ENCODE results near the gene CNTN1.

The CNTN1 gene

DNA sequence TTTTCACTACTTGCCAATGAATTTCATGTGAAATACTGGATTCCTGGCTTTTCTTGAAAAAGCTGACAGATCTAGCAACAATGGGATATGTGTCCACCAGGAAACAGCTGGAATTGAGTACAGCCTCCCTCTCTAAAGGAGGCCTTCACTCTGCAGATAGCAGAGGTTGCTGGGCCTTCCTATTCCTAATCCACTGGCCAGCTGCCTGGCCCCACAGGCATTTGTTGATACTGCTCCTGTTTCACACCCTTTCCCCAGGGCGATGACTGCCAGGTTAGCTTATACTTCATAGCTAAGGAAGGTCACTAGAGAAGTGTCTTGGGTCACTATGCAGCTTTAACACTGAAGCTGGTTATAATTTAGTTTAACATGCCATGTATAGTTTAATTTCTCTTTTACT, 408.3 kb downstream of the CNTN1 start:
- DNase-seq (ENCODE audit: extremely low read depth in 1 of 2, low read depth in 1 of 2): no peak

DNA sequence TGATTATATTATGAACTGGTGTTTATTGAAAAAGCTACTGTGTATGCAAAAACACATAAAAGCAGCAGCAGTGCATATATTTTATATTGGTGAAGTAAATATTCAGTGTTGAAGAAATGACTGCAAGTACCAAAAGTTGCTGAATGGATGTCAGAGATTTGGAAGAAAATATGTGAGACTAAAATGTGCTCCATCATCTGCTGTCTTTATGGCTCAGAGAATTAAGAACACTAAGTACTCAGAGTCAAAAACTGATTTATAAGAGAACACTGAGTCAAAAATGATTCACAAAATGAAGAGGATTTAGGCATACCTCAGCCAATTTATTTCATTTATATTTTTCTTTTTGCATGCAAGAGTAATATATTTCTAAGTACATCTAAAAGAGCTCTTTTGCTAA, 409.6 kb downstream of the CNTN1 start:
- no peak for DNase-seq (ENCODE audit: extremely low read depth in 1 of 2, low read depth in 1 of 2)

DNA sequence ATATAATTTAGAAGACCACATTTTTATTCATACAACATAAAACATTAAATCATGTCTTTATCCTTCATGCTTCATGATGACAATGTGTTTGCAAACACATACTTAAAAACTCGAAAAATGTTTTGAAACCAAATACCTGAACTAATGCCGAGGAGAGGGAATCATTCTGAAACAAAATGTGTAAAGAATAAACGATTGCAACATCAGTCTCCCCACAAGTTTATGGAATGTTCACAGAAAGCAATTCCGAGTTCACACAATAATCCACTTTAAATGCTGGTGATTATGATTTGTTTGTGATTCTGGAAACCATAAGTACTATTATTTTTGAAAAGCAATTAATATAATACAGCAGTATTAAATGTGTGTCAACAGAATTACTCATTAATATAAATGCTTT, 411.4 kb downstream of the CNTN1 start:
- no peak for DNase-seq (ENCODE audit: extremely low read depth in 1 of 2, low read depth in 1 of 2)

DNA sequence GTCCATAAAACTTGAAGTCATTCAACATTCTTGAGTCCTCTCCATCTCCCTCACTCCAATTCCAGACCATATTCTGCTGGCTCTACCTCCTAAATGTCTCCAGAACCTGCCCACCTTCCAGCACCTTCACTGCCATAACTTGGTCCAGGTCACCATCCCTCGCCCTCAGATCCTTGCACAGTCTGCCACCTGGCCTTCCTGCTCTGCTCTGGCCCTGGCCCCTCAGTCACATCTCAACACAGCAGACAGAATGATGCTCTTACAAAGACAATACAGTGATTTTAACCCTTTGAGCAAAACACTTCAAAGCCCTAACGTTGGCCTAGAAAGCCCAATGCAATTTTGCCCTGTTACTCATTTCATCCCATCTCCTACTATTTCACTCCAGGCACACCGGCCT, 414.1 kb downstream of the CNTN1 start:
- no peak for DNase-seq (ENCODE audit: extremely low read depth in 1 of 2, low read depth in 1 of 2)

DNA sequence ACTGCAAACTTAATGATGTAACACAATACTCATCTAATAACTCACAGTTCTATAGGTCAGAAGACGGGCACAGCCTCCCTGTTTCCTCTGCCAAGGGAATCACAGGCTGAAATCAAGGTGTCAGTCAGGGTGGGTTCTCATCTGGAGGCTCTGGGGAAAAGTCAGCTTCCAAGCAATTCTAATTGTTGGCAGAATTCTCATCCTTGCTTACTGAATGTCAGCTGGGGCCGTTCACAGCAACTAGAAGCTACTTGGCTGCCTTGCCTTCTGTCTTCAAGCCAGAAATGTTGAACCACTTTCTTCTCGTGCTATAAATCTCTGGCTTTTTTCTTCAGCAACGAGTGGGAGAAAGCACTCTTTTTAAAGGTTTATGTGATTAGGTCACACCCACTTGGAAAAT, 415.8 kb downstream of the CNTN1 start:
- no peak for DNase-seq (ENCODE audit: extremely low read depth in 1 of 2, low read depth in 1 of 2)

DNA sequence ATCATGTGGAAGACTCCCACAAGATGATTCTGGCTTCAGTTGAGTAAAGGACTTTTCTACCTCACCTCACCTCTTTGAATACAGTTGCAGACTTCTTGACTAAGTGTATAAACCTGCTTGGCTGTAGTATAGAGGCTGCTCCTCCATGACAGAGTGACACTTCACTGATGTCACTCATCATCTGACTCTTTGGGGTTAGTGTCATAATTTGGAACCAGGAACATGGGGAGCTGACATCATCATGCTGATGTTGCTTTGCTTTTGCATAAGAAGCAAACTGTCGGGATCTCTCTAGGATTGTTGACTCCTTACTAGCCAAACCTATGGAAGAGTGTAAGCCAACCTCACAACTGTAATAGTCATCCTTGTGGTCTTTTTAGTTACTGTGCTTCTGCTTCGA, 420.7 kb downstream of the CNTN1 start:
- no peak for DNase-seq (ENCODE audit: extremely low read depth in 1 of 2, low read depth in 1 of 2)

DNA sequence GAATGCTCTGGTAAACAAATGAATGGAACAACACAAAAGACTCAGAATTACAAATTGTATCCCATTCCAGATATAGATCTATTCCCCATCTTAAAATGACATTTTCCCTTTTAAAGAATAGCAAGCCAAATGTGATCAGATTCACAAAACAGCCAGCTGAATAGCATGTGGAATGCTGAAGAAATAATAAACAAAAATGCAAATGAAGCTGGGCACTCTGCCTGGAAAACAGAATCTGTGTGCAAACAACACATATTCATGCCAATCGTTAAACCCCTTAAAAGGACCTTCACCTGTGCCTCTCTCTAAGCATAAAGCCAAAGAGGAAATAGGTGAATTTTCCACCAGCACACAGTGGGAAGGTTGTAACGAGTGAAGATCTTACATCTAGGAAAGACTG, 428.0 kb downstream of the CNTN1 start:
- DNase-seq (ENCODE audit: extremely low read depth in 1 of 2, low read depth in 1 of 2): no peak

DNA sequence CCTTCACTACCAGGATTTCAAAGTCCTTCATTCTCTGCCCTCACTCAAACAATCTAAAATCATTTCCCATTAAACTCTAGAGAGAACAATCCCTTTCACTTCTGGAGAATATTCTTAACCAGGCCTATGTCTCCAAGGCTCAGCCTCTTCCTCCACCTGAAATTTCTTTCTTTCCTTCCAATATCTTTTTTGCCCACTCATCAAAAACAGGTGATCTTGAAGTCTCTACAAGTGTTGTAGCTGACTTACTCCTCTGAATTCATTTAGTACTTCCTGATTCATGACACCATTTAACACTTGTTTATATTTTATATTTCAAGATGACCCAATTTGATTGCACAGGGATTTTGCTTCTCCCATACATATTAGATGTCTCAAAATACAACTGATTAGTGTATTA, 429.1 kb downstream of the CNTN1 start:
- DNase-seq (ENCODE audit: extremely low read depth in 1 of 2, low read depth in 1 of 2): no peak
